GM12864 (cell line): ENCODE measurements around the gene CDT1.
A peak's percentile ranks its signal among the peaks of the same experiment; 100 is the strongest.

Source experiments
- DNase-seq: peaks from one replicate; pipeline ENCODE4 v3.0.0-alpha.2; 2011; ENCODE audit warnings: low read depth
- H3K4me3 ChIP-seq: 2 replicates; pipeline ENCODE4 v1.5.1; 2011; ENCODE audit warnings: mild to moderate bottlenecking, low read depth, low read length, control low read depth
- CTCF ChIP-seq: IDR thresholded peaks from 2 replicates; pipeline ENCODE4 v1.5.1; 2011; ENCODE audit warnings: low read depth, mild to moderate bottlenecking, moderate library complexity, low read length, control low read depth, inconsistent platforms; ENCODE audit errors: missing control alignments

The CDT1 gene

DNA sequence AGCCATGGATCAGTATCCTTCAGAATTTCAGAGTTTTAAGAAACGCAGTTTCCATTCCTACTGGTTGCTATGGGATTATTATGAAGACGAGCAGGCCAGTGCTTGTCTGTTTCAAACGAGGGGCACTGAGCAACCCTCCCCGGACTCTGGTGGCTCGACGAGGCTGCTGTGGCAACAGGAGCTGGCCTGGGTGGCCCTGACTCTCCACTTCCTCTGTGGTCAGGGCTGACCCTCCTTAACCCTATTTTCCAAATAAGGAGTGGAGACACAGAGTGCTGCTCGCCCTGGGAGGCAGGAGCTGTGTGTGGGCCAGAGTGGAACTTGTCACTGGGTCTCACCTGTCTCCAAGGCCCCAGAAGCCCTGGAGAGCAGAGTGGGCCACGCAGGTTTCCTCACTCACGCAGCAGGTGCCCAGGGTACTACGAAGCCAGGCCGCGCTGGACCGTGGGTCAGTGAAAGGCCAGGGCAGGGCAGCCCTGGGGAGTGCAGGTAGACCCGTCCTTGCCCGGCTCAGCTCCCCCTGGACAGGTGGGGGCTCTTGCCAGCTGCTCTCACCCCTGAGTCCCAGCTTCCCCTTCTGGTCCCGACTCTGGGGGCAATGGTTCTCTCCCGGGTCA, 49.8 kb downstream of the CDT1 start:
- no peak for DNase-seq
- no peak overlapping the region for H3K4me3 ChIP-seq
- no peak for TF ChIP-seq CTCF

DNA sequence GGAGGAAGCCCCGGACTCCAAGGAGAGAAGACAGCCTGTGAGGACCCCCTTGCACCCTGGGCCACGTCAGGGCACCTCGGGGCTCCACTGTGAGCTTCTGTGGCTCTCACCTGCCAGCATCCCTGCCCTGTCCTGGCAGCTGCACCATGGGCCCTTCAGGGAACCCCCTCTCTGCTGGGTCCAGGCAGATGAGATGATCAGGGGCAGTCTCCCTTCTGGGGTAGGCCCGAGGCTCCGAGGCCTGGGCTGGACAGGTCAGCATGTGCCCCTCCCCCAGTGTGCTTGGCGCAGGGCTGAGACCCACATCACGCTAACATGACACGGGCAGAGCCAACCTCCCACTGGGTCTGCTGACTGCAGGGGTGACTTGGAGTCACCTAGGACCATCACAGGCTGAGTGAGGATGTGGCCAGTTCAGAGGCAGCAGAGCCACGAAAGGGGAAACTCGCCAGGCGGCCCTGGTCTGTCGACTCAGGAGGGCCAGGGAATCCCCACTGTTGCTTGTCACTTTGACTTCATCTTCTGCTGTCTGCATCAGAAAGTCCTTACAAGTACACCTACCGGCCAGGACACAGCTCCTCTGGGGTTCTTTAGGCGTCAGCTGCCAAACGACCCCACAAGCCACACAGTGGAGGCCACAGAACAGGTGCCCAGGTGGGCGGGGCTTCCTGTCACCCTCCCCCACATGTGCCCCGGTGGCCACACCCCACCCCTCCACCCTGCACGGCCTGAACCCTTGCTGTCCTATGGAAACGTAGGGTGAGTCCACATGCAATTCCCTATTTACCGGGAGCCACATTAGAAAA, 50.9 kb downstream of the CDT1 start:
- DNase-seq, result no peak
- H3K4me3 ChIP-seq, result no peak overlapping the region
- no peak for TF ChIP-seq CTCF

- no peak for DNase-seq
- TF ChIP-seq CTCF, result no peak
- no peak overlapping the region for H3K4me3 ChIP-seq
Observed at GRCh38 chr16:88855176-88855575, 51.6 kb downstream of the CDT1 start.

GRCh38 chr16:88855736-88856121, 52.1 kb downstream of the CDT1 start:
- TF ChIP-seq CTCF, result no peak
- DNase-seq, result no peak
- H3K4me3 ChIP-seq, result peak overlapping the region; percentile 62

DNA sequence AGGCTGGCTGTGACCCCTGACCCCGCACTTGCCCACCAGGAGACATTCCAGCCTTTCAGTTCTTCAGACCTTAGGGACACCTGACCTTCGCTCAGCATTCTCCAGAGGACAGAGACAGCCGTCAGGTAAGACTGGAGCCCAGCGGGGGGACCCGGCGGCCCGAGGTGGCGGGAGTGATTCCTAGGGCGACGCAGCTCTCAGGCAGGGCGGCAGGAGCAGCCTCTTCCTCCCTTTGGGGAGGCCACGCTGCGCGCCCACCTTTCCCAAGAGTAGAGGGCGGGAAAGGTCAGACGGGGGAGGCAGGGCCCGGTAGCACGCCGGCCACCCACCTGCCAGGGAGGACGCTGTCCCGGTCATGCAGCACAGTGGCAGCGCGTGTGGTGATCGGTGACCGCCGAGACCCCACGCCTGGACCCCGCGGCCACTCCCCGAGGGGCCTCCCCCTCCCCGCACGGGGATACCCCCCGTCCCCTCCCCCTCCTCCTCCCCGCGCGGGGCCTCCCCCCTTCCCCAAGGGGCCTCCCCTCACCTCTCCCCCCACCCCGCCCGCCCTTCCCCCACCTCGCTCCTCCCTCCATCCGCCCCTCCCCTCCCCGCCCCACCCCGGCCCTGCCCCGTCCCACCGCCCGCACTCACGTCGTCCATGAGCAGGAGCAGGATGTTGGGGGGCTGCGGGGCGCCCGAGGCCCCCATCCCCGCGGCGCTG, 52.7 kb downstream of the CDT1 start:
- peak overlapping the region; percentile 93 for H3K4me3 ChIP-seq
- TF ChIP-seq CTCF, result no peak
- DNase-seq, result no peak

DNA sequence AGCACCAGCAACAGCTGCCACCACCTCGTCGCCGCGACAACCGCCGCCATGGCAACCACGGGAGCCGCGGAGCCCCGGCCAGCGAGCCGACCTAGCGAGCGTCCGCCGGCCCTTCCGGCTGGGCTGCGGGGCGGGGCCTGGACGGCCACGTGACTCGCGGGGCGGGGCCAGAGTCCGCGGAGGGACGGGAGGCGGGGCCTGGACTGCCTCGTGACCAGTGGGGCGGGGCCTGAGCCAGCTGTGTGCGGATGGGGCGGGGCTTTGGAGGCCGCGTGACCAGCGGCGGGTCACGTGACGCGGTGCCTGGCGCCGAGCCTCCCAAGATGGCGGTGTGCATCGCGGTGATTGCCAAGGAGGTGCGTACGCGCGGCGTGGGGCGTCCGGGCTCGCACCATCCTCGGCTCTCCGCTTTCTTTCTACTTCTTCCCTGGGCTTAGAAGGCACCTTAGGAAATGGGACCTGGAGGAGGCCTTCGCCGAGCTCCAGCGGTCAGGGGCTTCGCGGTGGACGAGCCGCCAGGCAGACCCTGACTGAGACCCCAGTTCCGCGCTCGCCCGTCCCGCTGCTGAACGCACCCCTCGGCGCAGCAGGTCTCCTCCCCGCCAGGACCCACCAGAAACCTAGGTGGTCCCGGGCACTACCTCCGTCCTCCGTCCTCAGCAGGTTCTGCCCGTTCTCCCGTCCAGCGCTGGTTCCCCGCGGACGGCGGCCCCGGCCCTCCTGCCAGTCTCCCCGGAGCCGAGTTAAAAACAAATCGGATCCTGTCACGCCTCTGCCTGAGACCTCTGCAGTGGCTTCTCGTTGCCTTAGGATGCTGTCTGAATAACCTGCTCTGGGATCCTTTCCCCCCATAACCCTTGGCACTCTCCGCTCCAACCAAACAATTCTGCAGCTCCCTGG, 53.5 kb downstream of the CDT1 start, which contains the start of the genes GALNS and TRAPPC2L:
TSS of gene GALNS (minus strand) at position 120 of the 900 bp plus-strand sequence. CDS start at position 50, 70 bp downstream.
TSS of gene TRAPPC2L (plus strand) at position 300 of the 900 bp plus-strand sequence. CDS start at position 324, 24 bp downstream.
- H3K4me3 ChIP-seq, result peak within 1 kb of the TSS; percentile 93
- no peak for TF ChIP-seq CTCF
- peak; percentile 65 for DNase-seq
